Nephron progenitor cell (in vitro differentiated cells): Measurements from ENCODE around the gene CCDC87.

Experiments used
- DNase-seq: peaks from one replicate; pipeline ENCODE4 v3.0.0; 2021
- H3K27ac Mint-ChIP-seq: 2 replicates; pipeline ENCODE4 v1.8.0; 2021; ENCODE audit warnings: mild to moderate bottlenecking, moderate library complexity, mixed read lengths
- H3K27me3 Mint-ChIP-seq: 2 replicates; pipeline ENCODE4 v1.8.0; 2021; ENCODE audit warnings: mild to moderate bottlenecking, low read depth, mixed read lengths; ENCODE audit not compliant: poor library complexity
- H3K36me3 Mint-ChIP-seq: 2 replicates; pipeline ENCODE4 v1.8.0; 2021; ENCODE audit warnings: low read depth, mixed read lengths
- H3K4me1 Mint-ChIP-seq: 2 replicates; pipeline ENCODE4 v1.8.0; 2021; ENCODE audit warnings: mixed read lengths
- H3K4me3 Mint-ChIP-seq: 2 replicates; pipeline ENCODE4 v1.8.0; 2021; ENCODE audit warnings: mild to moderate bottlenecking, moderate library complexity, mixed read lengths
- H3K9me3 Mint-ChIP-seq: 2 replicates; pipeline ENCODE4 v1.8.0; 2021; ENCODE audit warnings: mild to moderate bottlenecking, moderate library complexity, mixed read lengths
- CTCF ChIP-seq: fragments of 200-600 bp; sonication (generic); IDR thresholded peaks from 2 replicates; pipeline ENCODE4 v1.5.0; 2021; ENCODE audit warnings: antibody characterized with exemption

Gene CCDC87

DNA sequence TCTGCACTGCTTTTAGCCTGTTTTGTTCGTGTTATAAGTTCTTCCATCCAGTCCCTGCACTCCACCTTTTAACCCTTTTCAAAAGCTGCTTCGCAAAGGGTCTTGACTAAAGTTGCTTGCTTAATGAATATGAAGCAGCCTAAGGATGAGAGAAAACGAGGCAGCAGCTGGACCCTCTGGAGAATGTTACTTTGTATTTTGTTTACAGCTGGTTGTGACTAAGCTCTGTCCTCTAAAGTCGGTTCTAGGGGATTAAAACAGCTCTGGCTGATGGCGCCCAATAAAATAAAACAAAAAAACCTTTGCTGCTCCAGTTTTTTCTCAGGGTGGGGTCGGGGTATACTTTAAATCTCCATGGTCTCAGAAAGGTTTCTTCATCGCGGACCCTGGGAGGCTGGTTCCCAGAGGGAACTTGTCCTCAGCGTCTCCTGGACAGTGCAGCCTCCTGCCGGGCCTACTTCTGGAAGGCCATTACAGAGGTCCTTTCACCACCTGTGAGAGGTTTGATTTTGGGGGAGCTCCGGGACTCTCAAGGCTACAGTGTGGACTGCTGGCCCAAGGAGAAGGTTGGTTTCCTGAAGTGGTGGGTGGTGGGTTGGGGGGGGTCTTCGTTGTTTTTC, 44.8 kb upstream of the CCDC87 start:
- H3K4me3 Mint-ChIP-seq, result peak overlapping the region; percentile 93
- peaks cover 47% of the 10 kb centered on the region for H3K4me1 Mint-ChIP-seq
- TF ChIP-seq CTCF, result no peak
- H3K27ac Mint-ChIP-seq, result peak overlapping the region; percentile 95
- H3K9me3 Mint-ChIP-seq, result peaks cover 4% of the 10 kb centered on the region
- peaks cover 3% of the 10 kb centered on the region for H3K27me3 Mint-ChIP-seq
- H3K36me3 Mint-ChIP-seq, result peaks cover 68% of the 10 kb centered on the region
- no peak for DNase-seq

DNA sequence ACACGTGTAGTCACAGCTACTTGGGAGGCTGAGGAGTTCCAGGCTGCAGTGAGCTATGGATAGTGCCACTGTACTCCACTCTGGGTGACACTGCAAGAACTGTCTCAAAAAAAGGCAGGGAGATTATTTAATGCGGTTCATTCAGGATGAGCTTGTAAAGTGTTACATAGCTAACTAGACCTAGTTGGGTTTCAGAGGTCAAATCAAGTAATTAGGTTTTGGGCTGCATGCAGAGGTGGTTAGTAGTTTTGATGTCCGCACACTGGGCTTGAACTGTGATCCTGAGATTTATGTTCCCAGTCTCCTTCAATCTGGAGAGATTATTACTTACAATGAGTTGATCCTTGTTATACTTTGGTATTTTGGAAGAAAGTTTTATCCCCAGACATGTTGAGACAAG, 43.5 kb upstream of the CCDC87 start:
- DNase-seq, result no peak
- no peak for TF ChIP-seq CTCF
- peaks cover 3% of the 10 kb centered on the region for H3K27me3 Mint-ChIP-seq
- H3K4me1 Mint-ChIP-seq, result peaks cover 34% of the 10 kb centered on the region
- H3K4me3 Mint-ChIP-seq, result no peak overlapping the region
- H3K9me3 Mint-ChIP-seq, result peaks cover 4% of the 10 kb centered on the region
- H3K27ac Mint-ChIP-seq, result peak overlapping the region; percentile 58
- H3K36me3 Mint-ChIP-seq, result peaks cover 71% of the 10 kb centered on the region

DNA sequence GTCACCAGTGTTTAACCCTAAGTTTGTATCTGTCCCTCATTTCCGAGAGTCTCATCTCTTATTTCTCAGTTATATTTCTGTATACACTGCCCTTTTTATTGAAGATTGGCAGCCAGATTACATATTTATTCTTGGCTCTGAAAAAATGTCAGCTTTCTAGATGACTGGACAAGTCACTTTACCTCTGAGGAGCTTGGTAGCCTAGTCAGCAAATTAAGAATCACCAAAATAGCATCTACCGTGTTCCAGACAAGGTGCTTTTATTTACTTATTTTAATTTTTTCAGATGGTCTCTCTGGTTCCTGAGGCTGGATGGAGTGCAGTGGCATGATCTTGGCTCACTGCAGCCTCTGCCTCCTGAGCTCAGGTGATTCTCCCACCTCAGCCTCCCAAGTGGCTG, 40.1 kb upstream of the CCDC87 start:
- no peak for TF ChIP-seq CTCF
- no peak overlapping the region for H3K27ac Mint-ChIP-seq
- H3K4me3 Mint-ChIP-seq, result no peak overlapping the region
- H3K4me1 Mint-ChIP-seq, result peaks cover 8% of the 10 kb centered on the region
- peaks cover 85% of the 10 kb centered on the region for H3K36me3 Mint-ChIP-seq
- H3K27me3 Mint-ChIP-seq, result peaks cover 3% of the 10 kb centered on the region
- peaks cover 4% of the 10 kb centered on the region for H3K9me3 Mint-ChIP-seq
- no peak for DNase-seq

GRCh38 chr11:66631883-66632282, 39.0 kb upstream of the CCDC87 start:
- no peak for TF ChIP-seq CTCF
- Mint-ChIP-seq H3K27me3 (peaks cover 1% of the 10 kb centered on the region), H3K27ac (no peak overlapping the region), H3K36me3 (peaks cover 88% of the 10 kb centered on the region), H3K9me3 (peaks cover 4% of the 10 kb centered on the region), H3K4me3 (no peak overlapping the region), H3K4me1 (no peaks in the 10 kb centered on the region)
- no peak for DNase-seq

- no peak for TF ChIP-seq CTCF
- no peaks in the 10 kb centered on the region for H3K4me1 Mint-ChIP-seq
- no peak overlapping the region for H3K4me3 Mint-ChIP-seq
- peak overlapping the region; percentile 72 for H3K27ac Mint-ChIP-seq
- H3K9me3 Mint-ChIP-seq, result no peaks in the 10 kb centered on the region
- DNase-seq, result no peak
- H3K36me3 Mint-ChIP-seq, result peaks cover 82% of the 10 kb centered on the region
- H3K27me3 Mint-ChIP-seq, result peaks cover 3% of the 10 kb centered on the region
Observed at GRCh38 chr11:66629356-66629755, 36.5 kb upstream of the CCDC87 start.

DNA sequence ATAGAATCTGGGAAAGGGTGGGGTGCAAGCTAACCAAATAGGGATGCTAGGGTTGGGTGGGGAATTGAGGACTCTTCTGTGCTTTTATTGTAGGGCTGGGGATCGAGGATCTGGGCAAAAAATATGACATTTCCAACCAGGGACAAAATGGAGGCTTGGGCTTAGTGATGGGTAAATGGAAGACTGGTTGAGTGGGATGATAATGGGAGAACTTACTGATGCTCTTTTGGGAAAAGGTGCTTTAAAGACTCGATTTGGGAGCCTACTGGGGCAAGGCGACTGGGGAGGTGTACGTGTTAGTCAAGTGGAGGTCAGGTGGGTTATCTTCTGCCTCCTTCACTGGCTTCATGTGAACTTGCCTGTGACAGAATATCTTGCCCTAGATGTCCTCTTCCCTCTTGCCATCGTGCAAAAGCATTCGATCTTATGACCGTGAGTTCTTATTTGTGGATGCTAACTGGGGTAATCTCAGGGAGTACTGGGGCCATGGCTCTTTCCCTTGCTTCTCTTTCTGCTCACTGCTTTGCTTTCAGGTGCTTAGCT, 35.3 kb upstream of the CCDC87 start:
- Mint-ChIP-seq H3K4me1 (no peaks in the 10 kb centered on the region), H3K9me3 (no peaks in the 10 kb centered on the region), H3K27me3 (peaks cover 3% of the 10 kb centered on the region), H3K4me3 (no peak overlapping the region), H3K36me3 (peaks cover 87% of the 10 kb centered on the region), H3K27ac (peak overlapping the region; percentile 22)
- TF ChIP-seq CTCF, result no peak
- no peak for DNase-seq
